Diencephalon (tissue), 1 donor: ENCODE results near the gene LY86. TPM values are rescaled to one million over a fixed set of nuclear protein-coding genes. Genes with fewer than 3 reads are reported as not detected.

Experiments used
- total RNA-seq: library from RNA; depleted of rRNA; stranded (reverse); fragments of >200 nt; gene quantifications from one replicate; pipeline ENCODE4 v1.2.3, GENCODE V29; 2014

Gene LY86
- total RNA-seq = 5.5 TPM

DNA sequence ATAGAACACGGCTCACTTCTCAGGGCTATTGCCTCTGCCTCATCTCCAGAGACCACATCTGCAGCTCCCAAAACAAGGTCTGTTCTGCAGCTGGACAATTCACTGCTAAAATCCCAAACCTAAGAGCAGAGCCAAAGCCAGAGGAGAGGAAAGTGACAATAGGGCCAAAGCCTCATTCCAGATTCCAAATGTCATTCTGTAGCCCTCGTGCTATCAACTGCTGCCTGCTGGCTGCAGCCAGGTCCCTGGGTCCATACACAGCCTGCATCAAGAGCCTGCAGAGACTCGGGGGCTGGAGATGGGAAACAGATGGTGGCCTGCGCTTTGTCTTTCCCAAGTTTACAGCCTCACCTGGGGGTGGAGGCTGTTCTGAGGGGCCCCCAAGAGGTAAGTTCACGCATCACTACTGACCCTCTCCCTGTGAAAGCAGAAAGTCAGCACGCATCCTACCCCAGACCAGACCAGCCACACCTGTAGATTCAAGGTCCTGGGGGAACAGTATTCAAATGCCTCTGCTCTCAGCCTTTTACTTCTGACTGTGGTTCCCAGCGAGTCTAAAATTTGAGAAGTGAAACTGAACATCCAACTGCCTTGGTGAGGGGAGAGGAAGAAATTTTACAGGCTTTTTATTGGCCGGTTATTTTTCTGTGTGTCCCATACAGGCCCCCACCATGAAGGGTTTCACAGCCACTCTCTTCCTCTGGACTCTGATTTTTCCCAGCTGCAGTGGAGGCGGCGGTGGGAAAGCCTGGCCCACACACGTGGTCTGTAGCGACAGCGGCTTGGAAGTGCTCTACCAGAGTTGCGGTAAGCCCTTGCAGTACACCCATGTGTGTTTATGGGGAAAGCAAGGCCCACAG is at the start of gene LY86:
LY86 (plus strand) TSS at position 657 of the 860 bp plus-strand sequence; CDS start at position 672, 15 bp downstream.

